ENCODE data around the gene CHRM5. TPM values are rescaled to one million over a fixed set of nuclear protein-coding genes. Genes with fewer than 3 reads are reported as not detected.
"Not testable (repeated sequence)": the region's sequence is repeated elsewhere in the genome, so short reads cannot be mapped to it uniquely, and the experiment has no call there.

Gene CHRM5
- polyA plus RNA-seq, 1 donor (not counting 4 experiments of a cell fraction or from before 2014, with no cell fraction given), result 0.01 TPM

DNA sequence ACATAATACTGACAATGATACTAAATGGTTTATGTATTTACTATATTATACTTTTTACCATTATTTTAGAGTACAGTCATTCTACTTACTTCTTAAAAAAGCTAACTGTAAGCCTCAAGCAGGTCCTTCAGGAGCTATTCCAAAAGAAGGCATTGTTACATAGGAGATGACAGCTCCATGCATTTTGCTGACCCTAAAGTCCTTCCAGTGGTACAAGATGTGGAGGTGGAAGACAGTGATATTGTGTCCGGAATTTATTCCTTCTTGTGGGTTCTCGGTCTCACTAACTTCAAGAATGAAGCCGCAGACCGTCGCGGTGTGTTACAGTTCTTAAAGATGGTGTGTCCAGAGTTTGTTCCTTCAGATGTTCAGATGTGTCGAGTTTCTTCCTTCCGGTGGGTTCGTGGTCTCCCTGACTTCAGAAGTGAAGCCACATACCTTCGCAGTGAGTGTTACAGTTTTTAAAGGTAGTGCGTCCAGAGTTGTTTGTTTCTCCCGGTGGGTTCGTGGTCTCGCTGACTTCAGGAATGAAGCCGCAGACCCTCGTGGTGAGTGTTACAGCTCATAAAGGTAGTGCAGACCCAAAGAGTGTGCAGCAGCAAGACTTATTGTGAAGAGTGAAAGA lies 49.8 kb downstream of the CHRM5 start:
- Histone ChIP-seq H3K9me3 (ENCODE audit: control insufficient read depth, low read depth, low read length) (no peaks in the 10 kb centered on the region), H3K79me2 (ENCODE audit: control insufficient read depth, insufficient read depth, low read length) (no peaks in the 10 kb centered on the region), H3K9me1 (ENCODE audit: control insufficient read depth, extremely low read depth, insufficient read depth, low read length) (no peaks in the 10 kb centered on the region), H3K4me2 (ENCODE audit: control insufficient read depth, extremely low read depth, insufficient read depth, low read depth, low read length) (no peak overlapping the region), H3K36me3 (ENCODE audit: control insufficient read depth in 2 of 2, extremely low read depth in 1 of 2, insufficient read depth in 2 of 2, low read length in 2 of 2) (no peaks in the 10 kb centered on the region), H3K4me3 (ENCODE audit: control insufficient read depth in 2 of 3, extremely low read depth in 1 of 3, insufficient read depth in 2 of 3, low read depth in 1 of 3, low read length in 3 of 3) (no peak overlapping the region), H3K9ac (ENCODE audit: control insufficient read depth, extremely low read depth, insufficient read depth, low read length) (no peak overlapping the region), H3K4me1 (ENCODE audit: control insufficient read depth, extremely low read depth, insufficient read depth, low read length) (no peaks in the 10 kb centered on the region), H3K27ac (ENCODE audit: control insufficient read depth, insufficient read depth, low read length) (no peak overlapping the region), H3K27me3 (ENCODE audit: control insufficient read depth, extremely low read depth, insufficient read depth, low read length) (no peaks in the 10 kb centered on the region), H4K20me1 (ENCODE audit: control insufficient read depth, extremely low read depth, insufficient read depth, low read length) (no peaks in the 10 kb centered on the region), H2AFZ (ENCODE audit: control insufficient read depth, low read length) (no peak overlapping the region)
- DNase-seq (ENCODE audit: low read depth, low spot score) (no peak), FAIRE-seq (no peak)
- dilution Hi-C loops (cut with MboI; ENCODE audit: extremely low pct_ligation_motif_present, low sequenced_read_pairs), result no loop called here
- TF ChIP-seq, protein P1, sequence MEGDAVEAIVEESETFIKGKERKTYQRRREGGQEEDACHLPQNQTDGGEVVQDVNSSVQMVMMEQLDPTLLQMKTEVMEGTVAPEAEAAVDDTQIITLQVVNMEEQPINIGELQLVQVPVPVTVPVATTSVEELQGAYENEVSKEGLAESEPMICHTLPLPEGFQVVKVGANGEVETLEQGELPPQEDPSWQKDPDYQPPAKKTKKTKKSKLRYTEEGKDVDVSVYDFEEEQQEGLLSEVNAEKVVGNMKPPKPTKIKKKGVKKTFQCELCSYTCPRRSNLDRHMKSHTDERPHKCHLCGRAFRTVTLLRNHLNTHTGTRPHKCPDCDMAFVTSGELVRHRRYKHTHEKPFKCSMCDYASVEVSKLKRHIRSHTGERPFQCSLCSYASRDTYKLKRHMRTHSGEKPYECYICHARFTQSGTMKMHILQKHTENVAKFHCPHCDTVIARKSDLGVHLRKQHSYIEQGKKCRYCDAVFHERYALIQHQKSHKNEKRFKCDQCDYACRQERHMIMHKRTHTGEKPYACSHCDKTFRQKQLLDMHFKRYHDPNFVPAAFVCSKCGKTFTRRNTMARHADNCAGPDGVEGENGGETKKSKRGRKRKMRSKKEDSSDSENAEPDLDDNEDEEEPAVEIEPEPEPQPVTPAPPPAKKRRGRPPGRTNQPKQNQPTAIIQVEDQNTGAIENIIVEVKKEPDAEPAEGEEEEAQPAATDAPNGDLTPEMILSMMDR (optimal IDR thresholded peaks at IDR 0.05 in 1 of 3, IDR thresholded peaks at IDR 0.05 in 1 of 3, conservative IDR thresholded peaks at IDR 0.05 in 1 of 3; ENCODE audit: extremely low read depth in 1 of 3, insufficient read depth in 2 of 3, low read length in 3 of 3), result no peak
- no peak for TF ChIP-seq EZH2 (IDR thresholded peaks at IDR 0.05; ENCODE audit: low read length)

DNA sequence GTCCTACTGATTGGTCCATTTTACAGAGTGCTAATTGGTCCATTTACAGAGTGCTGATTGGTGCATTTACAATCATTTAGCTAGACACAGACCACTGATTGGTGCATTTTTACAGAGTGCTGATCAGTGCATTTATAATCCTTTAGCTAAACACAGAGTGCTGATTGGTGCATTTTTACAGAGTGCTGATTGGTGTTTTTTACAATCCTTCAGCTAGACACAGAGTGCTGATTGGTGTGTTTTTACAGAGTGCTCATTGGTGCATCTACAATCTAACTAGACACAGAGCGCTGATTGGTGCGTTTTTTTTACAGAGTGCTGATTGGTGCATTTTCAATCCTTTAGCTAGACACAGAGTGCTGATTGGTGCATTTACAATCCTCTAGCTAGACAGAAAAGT lies 50.4 kb downstream of the CHRM5 start:
- FAIRE-seq; H3K4me3 ChIP-seq (ENCODE audit: control insufficient read depth in 2 of 3, extremely low read depth in 1 of 3, insufficient read depth in 2 of 3, low read depth in 1 of 3, low read length in 3 of 3); H3K27ac ChIP-seq (ENCODE audit: control insufficient read depth, insufficient read depth, low read length): not testable (repeated sequence)

More for the DNA sequence above, 50.4 kb downstream of the CHRM5 start:
- H2AFZ ChIP-seq (ENCODE audit: control insufficient read depth, low read length); H3K4me1 ChIP-seq (ENCODE audit: control insufficient read depth, extremely low read depth, insufficient read depth, low read length); H3K36me3 ChIP-seq (ENCODE audit: control insufficient read depth in 2 of 2, extremely low read depth in 1 of 2, insufficient read depth in 2 of 2, low read length in 2 of 2); H3K9me1 ChIP-seq (ENCODE audit: control insufficient read depth, extremely low read depth, insufficient read depth, low read length); H3K4me2 ChIP-seq (ENCODE audit: control insufficient read depth, extremely low read depth, insufficient read depth, low read depth, low read length); dilution Hi-C loops (cut with MboI; ENCODE audit: extremely low pct_ligation_motif_present, low sequenced_read_pairs); H3K9me3 ChIP-seq (ENCODE audit: control insufficient read depth, low read depth, low read length); H4K20me1 ChIP-seq (ENCODE audit: control insufficient read depth, extremely low read depth, insufficient read depth, low read length); H3K27me3 ChIP-seq (ENCODE audit: control insufficient read depth, extremely low read depth, insufficient read depth, low read length); DNase-seq (ENCODE audit: low read depth, low spot score); H3K9ac ChIP-seq (ENCODE audit: control insufficient read depth, extremely low read depth, insufficient read depth, low read length); H3K79me2 ChIP-seq (ENCODE audit: control insufficient read depth, insufficient read depth, low read length): not testable (repeated sequence)
